Psoas muscle (tissue), 8 donors: ENCODE measurements around the gene CCDC197. TPM values are rescaled to one million over a fixed set of nuclear protein-coding genes. Genes with fewer than 3 reads are reported as not detected.

Experiments used
- ATAC-seq, 4 donors: fragments of 200-7000 bp; cut with Tn5 transposase; one replicate each; pipeline ENCODE4 v1.9.1; 2020; ENCODE audit warnings: moderate library complexity in 3 of 4, mild to moderate bottlenecking in 2 of 4
- DNase-seq, 2 donors: peaks; one replicate each; pipeline ENCODE4 v3.0.0-alpha.2; 2020
- H3K27ac ChIP-seq: fragments of 200-600 bp; one replicate; pipeline ENCODE4 v1.8.0; 2022
- H3K27me3 ChIP-seq, 3 donors: fragments of 200-600 bp in 1 of 3; one replicate each; pipeline versions ENCODE4 v1.6.1 to v1.8.0; 2013 to 2022; ENCODE audit warnings: low read length in 2 of 3, mild to moderate bottlenecking in 2 of 3, moderate library complexity in 1 of 3; ENCODE audit not compliant: insufficient read depth in 3 of 3
- H3K36me3 ChIP-seq, 2 donors: fragments of 200-600 bp in 1 of 2; one replicate each; pipeline versions ENCODE4 v1.6.1 to v1.8.0; 2013 to 2022; ENCODE audit warnings: low read depth in 1 of 2, mild to moderate bottlenecking in 1 of 2, moderate library complexity in 1 of 2; ENCODE audit not compliant: insufficient read depth in 1 of 2
- H3K4me1 ChIP-seq: fragments of 200-600 bp; one replicate; pipeline ENCODE4 v1.8.0; 2022
- H3K4me3 ChIP-seq: fragments of 200-600 bp; one replicate; pipeline ENCODE4 v1.8.0; 2022; ENCODE audit warnings: mild to moderate bottlenecking
- H3K9me3 ChIP-seq: fragments of 200-600 bp; one replicate; pipeline ENCODE4 v1.8.0; 2022
- CTCF ChIP-seq: fragments of 200-600 bp; IDR thresholded peaks from one replicate; pipeline ENCODE4 v1.8.0; 2022; ENCODE audit warnings: antibody characterized with exemption
- WGBS, 3 donors: extraction: QIAGEN DNeasy Blood & Tissue Kit; methylation state at CpG; one replicate each; pipeline versions ENCODE4 v1.1.6 to v1.1.7; 2013; 5-methylcytosine and 5-hydroxymethylcytosine counted together
- intact Hi-C, 2 donors: fragments of 100-400 bp; cut with DNase I; formaldehyde crosslinking; loops; one replicate each; pipeline versions ENCODE4 v1.11.0 to v1.14.2; 2022
- long read RNA-seq, 2 donors: library from polyadenylated mRNA; unstranded; transcript quantifications; one replicate each; pipeline ENCODE4 v2.0.0, GENCODE V29; 2021
- polyA plus RNA-seq, 3 donors: library from polyadenylated mRNA; stranded (reverse); fragments of 200-250 nt; gene quantifications; one replicate each; pipeline ENCODE4 v1.2.3, GENCODE V29; 2013
- total RNA-seq, 4 donors: library from RNA; stranded (reverse); fragmentation: NEBNext Ultra II Directional in 2 of 4; extraction: Animal tissue kit (Norgen Biotek cat#: 25700) in 2 of 4; gene quantifications; one replicate each; pipeline versions ENCODE4 v1.2.1 to v1.2.4, GENCODE V29; 2021 to 2023
- donor health status: healthy with polysubstance abuse.
- donor health status: DM: no; HTN: no; CAD: no; lungs with moderate emphysema.
- donor health status: Bipolar disorder and iron deficiency.
- donor health status: healthy.
- donor health status: DM: yes; HTN: yes; CAD: no.
- donor health status: DM: no; HTN: no; CAD: no.
- donor health status: DM: no; HTN: no; CAD: no.
- donor health status: DM: yes; HTN: yes; CAD: no.

CCDC197 gene
- total RNA-seq = 1 to 10 TPM in 3 of 4 donors, under 1 TPM in 1; 0.71 to 3.9 (median 2.2) TPM
- under 1 TPM; 0.04 to 0.69 (median 0.61) TPM for polyA plus RNA-seq
- long read RNA-seq, donor 1, partial matches to known transcripts = 3 of 3 reads
- long read RNA-seq, donor 1, other reads (novel, unspliced or antisense) = 0 of 3 reads
- long read RNA-seq, donor 2, partial matches to known transcripts = 3 of 15 reads
- long read RNA-seq, donor 2, other reads (novel, unspliced or antisense) = 12 of 15 reads

- H3K4me1 ChIP-seq = peaks cover 56% of the 10 kb centered on the region
- intact Hi-C loops = loop anchor here in 1 of 2 donors (5.0 kb wide), 1 partner anchor 40 kb away; no protein-coding TSS in a partner anchor
- H3K9me3 ChIP-seq = no peaks in the 10 kb centered on the region
- H3K4me3 ChIP-seq = peak within 1 kb of the TSS; percentile 43
- H3K36me3 ChIP-seq = no peaks in the 10 kb centered on the region
- no peak for TF ChIP-seq CTCF
- 20 to 55% (median 23%) methylated on average over 1 of the region's 1 CpG for WGBS, 3 donors
- H3K27me3 ChIP-seq = no peaks in the 10 kb centered on the region
- peak in 1 of 2 donors; percentile 61 for DNase-seq
- peak within 1 kb of the TSS; percentile 93 for H3K27ac ChIP-seq
- no peak for ATAC-seq
Observed at GRCh38 chr14:93997082-93997481, at the start of gene CCDC197. Gene CCDC197 (plus strand): TSS chr14:93997301. CDS start chr14:93998132, 831 bp downstream.

- WGBS, 3 donors = 55 to 83% (median 61%) methylated on average over 13 of the region's 13 CpGs
Observed at GRCh38 chr14:93949511-93950075, 47.5 kb upstream of the CCDC197 start.

GRCh38 chr14:93950948-93951634, 46.0 kb upstream of the CCDC197 start:
- WGBS, 3 donors = 57 to 85% (median 60%) methylated on average over 20 of the region's 20 CpGs
- peak in 3 of 4 donors; percentile 1 to 11 (median 4) for ATAC-seq
- Histone ChIP-seq H3K4me1 (peaks cover 95% of the 10 kb centered on the region), H3K4me3 (no peak overlapping the region), H3K27ac (peak overlapping the region; percentile 98), H3K9me3 (no peaks in the 10 kb centered on the region), H3K36me3 (peaks cover 0 to 100% of the 10 kb centered on the region in 2 donors), H3K27me3 (no peaks in the 10 kb centered on the region)
- peak in 1 of 2 donors; percentile 65 for DNase-seq
- intact Hi-C loops = no loop called here
- no peak for TF ChIP-seq CTCF

More at GRCh38 chr14:93949511-93950075, 47.5 kb upstream of the CCDC197 start:
- Histone ChIP-seq H3K27me3 (no peaks in the 10 kb centered on the region), H3K4me3 (no peak overlapping the region), H3K36me3 (peaks cover 0 to 98% of the 10 kb centered on the region in 2 donors), H3K27ac (peak overlapping the region; percentile 98), H3K9me3 (no peaks in the 10 kb centered on the region), H3K4me1 (peaks cover 96% of the 10 kb centered on the region)
- TF ChIP-seq CTCF = no peak
- DNase-seq (no peak), ATAC-seq (no peak)
- intact Hi-C loops = no loop called here

- peak overlapping the region; percentile 98 for H3K27ac ChIP-seq
Observed at GRCh38 chr14:93951635-93952540, 45.2 kb upstream of the CCDC197 start.

More at GRCh38 chr14:93951635-93952540, 45.2 kb upstream of the CCDC197 start:
- TF ChIP-seq CTCF = no peak
- Histone ChIP-seq H3K36me3 (peaks cover 0 to 100% of the 10 kb centered on the region in 2 donors), H3K27me3 (no peaks in the 10 kb centered on the region), H3K4me3 (no peak overlapping the region), H3K4me1 (peaks cover 95% of the 10 kb centered on the region), H3K9me3 (no peaks in the 10 kb centered on the region)
- DNase-seq (peak in 1 of 2 donors; percentile 55), ATAC-seq (peak in 3 of 4 donors; percentile 18 to 45 (median 25))
- intact Hi-C loops = no loop called here
- WGBS, 3 donors = 28 to 53% (median 41%) methylated on average over 7 of the region's 7 CpGs
